ENCODE measurements around the gene UCHL3. TPM values are rescaled to one million over a fixed set of nuclear protein-coding genes. Genes with fewer than 3 reads are reported as not detected.

Gene UCHL3
- total and polyA plus RNA-seq, 9 of the 15 experiments (the other 6 are each of a cell fraction or from before 2014, with no cell fraction given) = 42.2 to 112 (median 85.4) TPM

DNA sequence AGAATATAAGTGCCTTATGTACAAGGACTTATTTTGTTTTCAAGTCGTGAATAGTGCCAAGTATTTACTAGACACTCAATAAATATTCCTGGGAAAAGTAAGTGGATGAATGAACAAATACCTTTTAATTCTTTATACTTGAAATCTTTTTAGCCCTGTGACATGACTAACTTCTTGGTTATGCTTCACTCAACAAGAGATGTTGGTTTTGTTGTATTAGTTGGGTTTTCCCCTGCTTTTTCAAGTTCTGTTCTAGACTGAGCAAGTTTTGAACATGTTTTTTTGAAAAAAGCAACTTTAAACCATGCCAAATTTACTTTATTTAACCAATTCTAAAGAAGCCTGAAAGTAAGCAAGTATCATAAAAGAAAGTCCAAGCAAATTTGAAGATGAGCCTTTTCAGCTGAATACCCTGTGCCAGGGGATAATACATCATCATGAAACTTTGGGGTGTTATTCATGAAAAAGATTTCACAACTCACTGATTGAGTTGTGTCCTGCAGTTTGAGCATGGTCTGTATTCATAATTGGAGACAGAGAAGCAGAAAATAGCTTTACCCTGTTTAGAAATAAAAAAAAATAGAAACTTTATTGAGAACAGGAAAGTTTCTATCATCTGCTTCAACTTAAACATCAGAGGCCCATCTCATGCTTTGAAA lies 97.7 kb downstream of the UCHL3 start:
- intact Hi-C loops (cut with micrococcal nuclease) = no loop called here
- H3K79me2 ChIP-seq (ENCODE audit: control insufficient read depth, insufficient read depth, low read length) = no peaks in the 10 kb centered on the region
- no peak for FAIRE-seq
- WGBS (ENCODE audit: insufficient coverage, low coverage, missing lambda C conversion rate) = 0% methylated on average over 1 of the region's 1 CpG
- CTCF ChIA-PET (ENCODE audit: low intra/inter-chr PET ratio) = no interaction called here
- H3K9ac ChIP-seq (ENCODE audit: insufficient read depth in 1 of 2, low read depth in 2 of 2, low read length in 2 of 2) = no peak overlapping the region
- H3K36me3 ChIP-seq (ENCODE audit: control insufficient read depth, insufficient read depth, low read length) = no peaks in the 10 kb centered on the region
- H2AFZ ChIP-seq (ENCODE audit: low read depth, low read length) = no peak overlapping the region
- no peak overlapping the region for H3K27ac ChIP-seq (ENCODE audit: extremely low read depth, low read depth, low read length)
- H3K9me1 ChIP-seq (ENCODE audit: control insufficient read depth, insufficient read depth, low read length) = no peaks in the 10 kb centered on the region
- H4K20me1 ChIP-seq (replicated peaks; ENCODE audit: control insufficient read depth, insufficient read depth, low read length) = no peaks in the 10 kb centered on the region
- no peak for TF ChIP-seq ZNF24 (IDR thresholded peaks at IDR 0.05)
- ATAC-seq = no peak
- in situ Hi-C loops (cut with MboI) = no loop called here
- POLR2A ChIA-PET = no interaction called here
- BruUV-seq (replicated peaks) = no TSS peak
- H3K9me3 ChIP-seq (replicated peaks; ENCODE audit: control insufficient read depth, insufficient read depth, low read depth, low read length) = no peaks in the 10 kb centered on the region
- no peak for DNase-seq (ENCODE audit: extremely low read depth in 1 of 4, low spot score in 3 of 4)
- H3K4me3 ChIP-seq = no peak overlapping the region
- H3K4me2 ChIP-seq (ENCODE audit: insufficient read depth, low read length) = no peak overlapping the region
- no peaks in the 10 kb centered on the region for H3K27me3 ChIP-seq (ENCODE audit: control insufficient read depth in 2 of 2, insufficient read depth in 2 of 2, low read length in 2 of 2)
- H3K4me1 ChIP-seq (replicated peaks in 1 of 2; ENCODE audit: control insufficient read depth in 2 of 2, insufficient read depth in 2 of 2, low read length in 2 of 2) = no peaks in the 10 kb centered on the region

DNA sequence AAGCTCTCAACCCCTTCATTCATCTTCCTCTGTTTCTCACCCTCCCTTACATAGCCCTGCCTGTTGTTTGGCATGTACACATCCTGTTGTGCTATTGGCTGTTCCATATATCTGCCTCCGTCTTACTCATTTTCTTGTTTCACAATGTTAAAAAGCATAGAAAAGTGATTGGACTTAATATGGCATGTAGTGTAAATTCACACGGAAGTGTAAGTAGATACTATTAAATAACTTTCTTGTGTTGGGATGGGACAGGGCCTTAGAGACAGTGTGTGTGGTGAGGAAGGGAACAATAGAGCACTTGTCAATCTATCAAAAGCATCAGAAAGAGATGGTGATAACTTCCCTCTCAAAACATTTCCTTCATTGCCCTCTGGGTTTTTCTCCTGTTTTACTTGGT lies 98.9 kb downstream of the UCHL3 start:
- in situ Hi-C loops (cut with MboI) (no loop called here), intact Hi-C loops (cut with micrococcal nuclease) (no loop called here)
- Histone ChIP-seq H3K9me1 (ENCODE audit: control insufficient read depth, insufficient read depth, low read length) (no peaks in the 10 kb centered on the region), H3K79me2 (ENCODE audit: control insufficient read depth, insufficient read depth, low read length) (no peaks in the 10 kb centered on the region), H4K20me1 (replicated peaks; ENCODE audit: control insufficient read depth, insufficient read depth, low read length) (no peaks in the 10 kb centered on the region), H3K27me3 (ENCODE audit: control insufficient read depth in 2 of 2, insufficient read depth in 2 of 2, low read length in 2 of 2) (no peaks in the 10 kb centered on the region), H3K4me3 (no peak overlapping the region), H2AFZ (ENCODE audit: low read depth, low read length) (no peak overlapping the region), H3K4me2 (ENCODE audit: insufficient read depth, low read length) (no peak overlapping the region), H3K9me3 (replicated peaks; ENCODE audit: control insufficient read depth, insufficient read depth, low read depth, low read length) (no peaks in the 10 kb centered on the region), H3K4me1 (replicated peaks in 1 of 2; ENCODE audit: control insufficient read depth in 2 of 2, insufficient read depth in 2 of 2, low read length in 2 of 2) (no peaks in the 10 kb centered on the region), H3K9ac (ENCODE audit: insufficient read depth in 1 of 2, low read depth in 2 of 2, low read length in 2 of 2) (no peak overlapping the region), H3K36me3 (ENCODE audit: control insufficient read depth, insufficient read depth, low read length) (no peaks in the 10 kb centered on the region), H3K27ac (ENCODE audit: extremely low read depth, low read depth, low read length) (no peak overlapping the region)
- no peak for ATAC-seq
- 36% methylated on average over 2 of the region's 2 CpGs for WGBS (ENCODE audit: insufficient coverage, low coverage, missing lambda C conversion rate)
- ChIA-PET CTCF (ENCODE audit: low intra/inter-chr PET ratio) (no interaction called here), POLR2A (no interaction called here)
- BruUV-seq (replicated peaks) = no TSS peak
- TF ChIP-seq CHD1 (IDR thresholded peaks at IDR 0.05; ENCODE audit: low read length) = no peak
- no peak for TF ChIP-seq POLR2A (conservative IDR thresholded peaks at IDR 0.05)
- TF ChIP-seq ZNF174 (CRISPR knock-in tag; IDR thresholded peaks at IDR 0.05) = no peak
- no peak for TF ChIP-seq ZNF217 (CRISPR knock-in tag; IDR thresholded peaks at IDR 0.05)
- no peak for TF ChIP-seq ZFX (CRISPR knock-in tag; IDR thresholded peaks at IDR 0.05)
- TF ChIP-seq KHSRP (IDR thresholded peaks at IDR 0.05) = no peak
- no peak for TF ChIP-seq CHD4 (IDR thresholded peaks at IDR 0.05; ENCODE audit: insufficient read depth, insufficient replicate concordance, low read depth, low read length, poor library complexity, severe bottlenecking)
- TF ChIP-seq, protein P1, sequence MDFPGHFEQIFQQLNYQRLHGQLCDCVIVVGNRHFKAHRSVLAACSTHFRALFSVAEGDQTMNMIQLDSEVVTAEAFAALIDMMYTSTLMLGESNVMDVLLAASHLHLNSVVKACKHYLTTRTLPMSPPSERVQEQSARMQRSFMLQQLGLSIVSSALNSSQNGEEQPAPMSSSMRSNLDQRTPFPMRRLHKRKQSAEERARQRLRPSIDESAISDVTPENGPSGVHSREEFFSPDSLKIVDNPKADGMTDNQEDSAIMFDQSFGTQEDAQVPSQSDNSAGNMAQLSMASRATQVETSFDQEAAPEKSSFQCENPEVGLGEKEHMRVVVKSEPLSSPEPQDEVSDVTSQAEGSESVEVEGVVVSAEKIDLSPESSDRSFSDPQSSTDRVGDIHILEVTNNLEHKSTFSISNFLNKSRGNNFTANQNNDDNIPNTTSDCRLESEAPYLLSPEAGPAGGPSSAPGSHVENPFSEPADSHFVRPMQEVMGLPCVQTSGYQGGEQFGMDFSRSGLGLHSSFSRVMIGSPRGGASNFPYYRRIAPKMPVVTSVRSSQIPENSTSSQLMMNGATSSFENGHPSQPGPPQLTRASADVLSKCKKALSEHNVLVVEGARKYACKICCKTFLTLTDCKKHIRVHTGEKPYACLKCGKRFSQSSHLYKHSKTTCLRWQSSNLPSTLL (IDR thresholded peaks at IDR 0.05) = no peak
- TF ChIP-seq, protein P2, sequence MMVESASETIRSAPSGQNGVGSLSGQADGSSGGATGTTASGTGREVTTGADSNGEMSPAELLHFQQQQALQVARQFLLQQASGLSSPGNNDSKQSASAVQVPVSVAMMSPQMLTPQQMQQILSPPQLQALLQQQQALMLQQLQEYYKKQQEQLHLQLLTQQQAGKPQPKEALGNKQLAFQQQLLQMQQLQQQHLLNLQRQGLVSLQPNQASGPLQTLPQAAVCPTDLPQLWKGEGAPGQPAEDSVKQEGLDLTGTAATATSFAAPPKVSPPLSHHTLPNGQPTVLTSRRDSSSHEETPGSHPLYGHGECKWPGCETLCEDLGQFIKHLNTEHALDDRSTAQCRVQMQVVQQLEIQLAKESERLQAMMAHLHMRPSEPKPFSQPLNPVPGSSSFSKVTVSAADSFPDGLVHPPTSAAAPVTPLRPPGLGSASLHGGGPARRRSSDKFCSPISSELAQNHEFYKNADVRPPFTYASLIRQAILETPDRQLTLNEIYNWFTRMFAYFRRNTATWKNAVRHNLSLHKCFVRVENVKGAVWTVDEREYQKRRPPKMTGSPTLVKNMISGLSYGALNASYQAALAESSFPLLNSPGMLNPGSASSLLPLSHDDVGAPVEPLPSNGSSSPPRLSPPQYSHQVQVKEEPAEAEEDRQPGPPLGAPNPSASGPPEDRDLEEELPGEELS (CRISPR knock-in tag; IDR thresholded peaks at IDR 0.05; ENCODE audit: borderline replicate concordance) = no peak
- no peak for TF ChIP-seq GATAD2B (IDR thresholded peaks at IDR 0.05; ENCODE audit: borderline replicate concordance)
- DNase-seq (ENCODE audit: extremely low read depth in 1 of 4, low spot score in 3 of 4) = no peak
- no peak for FAIRE-seq

Measured in K562 (cell line).